ENCODE results near the gene PCDH9.

GRCh38 chr13:66888698-66889097, 341.4 kb downstream of the PCDH9 start:
- TF ChIP-seq POLR2AphosphoS5 (IDR thresholded peaks at IDR 0.05; ENCODE audit: insufficient read depth in 1 of 2, low read depth in 1 of 2) = no peak
- TF ChIP-seq, protein P1, sequence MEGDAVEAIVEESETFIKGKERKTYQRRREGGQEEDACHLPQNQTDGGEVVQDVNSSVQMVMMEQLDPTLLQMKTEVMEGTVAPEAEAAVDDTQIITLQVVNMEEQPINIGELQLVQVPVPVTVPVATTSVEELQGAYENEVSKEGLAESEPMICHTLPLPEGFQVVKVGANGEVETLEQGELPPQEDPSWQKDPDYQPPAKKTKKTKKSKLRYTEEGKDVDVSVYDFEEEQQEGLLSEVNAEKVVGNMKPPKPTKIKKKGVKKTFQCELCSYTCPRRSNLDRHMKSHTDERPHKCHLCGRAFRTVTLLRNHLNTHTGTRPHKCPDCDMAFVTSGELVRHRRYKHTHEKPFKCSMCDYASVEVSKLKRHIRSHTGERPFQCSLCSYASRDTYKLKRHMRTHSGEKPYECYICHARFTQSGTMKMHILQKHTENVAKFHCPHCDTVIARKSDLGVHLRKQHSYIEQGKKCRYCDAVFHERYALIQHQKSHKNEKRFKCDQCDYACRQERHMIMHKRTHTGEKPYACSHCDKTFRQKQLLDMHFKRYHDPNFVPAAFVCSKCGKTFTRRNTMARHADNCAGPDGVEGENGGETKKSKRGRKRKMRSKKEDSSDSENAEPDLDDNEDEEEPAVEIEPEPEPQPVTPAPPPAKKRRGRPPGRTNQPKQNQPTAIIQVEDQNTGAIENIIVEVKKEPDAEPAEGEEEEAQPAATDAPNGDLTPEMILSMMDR (IDR thresholded peaks at IDR 0.05) = no peak
